Left lung (tissue), 10 donors: Measurements from ENCODE around the gene PIGQ. TPM values are rescaled to one million over a fixed set of nuclear protein-coding genes. Genes with fewer than 3 reads are reported as not detected.

Source experiments
- ATAC-seq: fragments of 200-7000 bp; cut with Tn5 transposase; one replicate; pipeline ENCODE4 v1.9.1; 2020; ENCODE audit warnings: moderate library complexity
- DNase-seq, 4 donors: peaks; one replicate each; pipeline ENCODE4 v3.0.0-alpha.2; 2013 to 2020
- H3K27ac ChIP-seq, 2 donors: fragments of 200-600 bp; sonication (generic) in 1 of 2; one replicate each; pipeline versions ENCODE4 v1.5.0 to v1.8.0; 2020 to 2021
- H3K27me3 ChIP-seq, 2 donors: fragments of 200-600 bp; sonication (generic) in 1 of 2; one replicate each; pipeline versions ENCODE4 v1.5.0 to v1.8.0; 2020 to 2021
- H3K36me3 ChIP-seq, 2 donors: fragments of 200-600 bp; sonication (generic) in 1 of 2; one replicate each; pipeline versions ENCODE4 v1.5.0 to v1.8.0; 2020 to 2021
- H3K4me1 ChIP-seq, 2 donors: fragments of 200-600 bp; one replicate each; pipeline ENCODE4 v1.8.0; 2021
- H3K4me3 ChIP-seq, 2 donors: fragments of 200-600 bp; sonication (generic) in 1 of 2; one replicate each; pipeline versions ENCODE4 v1.5.0 to v1.8.0; 2020 to 2021; ENCODE audit warnings: mild to moderate bottlenecking in 1 of 2
- H3K9me3 ChIP-seq, 2 donors: fragments of 200-600 bp; sonication (generic) in 1 of 2; one replicate each; pipeline versions ENCODE4 v1.5.0 to v1.8.0; 2020 to 2021
- intact Hi-C, 2 donors: fragments of 100-400 bp; cut with DNase I; formaldehyde crosslinking; loops; one replicate each; pipeline versions ENCODE4 v1.11.2 to v1.14.2; 2022
- microRNA-seq, 2 donors: library from miRNA; unstranded; fragments of <30 nt; microRNA quantifications; one replicate each; pipeline ENCODE4, GENCODE V29; 2019
- polyA plus RNA-seq, 6 donors: library from polyadenylated mRNA; unstranded; fragments of 120-200 nt; gene quantifications; one replicate each; pipeline ENCODE4 v1.2.1, GENCODE V29; 2013; ENCODE audit not compliant: insufficient read length in 6 of 6
- total RNA-seq, 2 donors: library from RNA; stranded (reverse); fragmentation: NEBNext Ultra II Directional; extraction: Animal tissue kit (Norgen Biotek cat#: 25700); gene quantifications; one replicate each; pipeline ENCODE4 v1.2.1, GENCODE V29; 2021
- TF ChIP-seq, protein P1 (sequence below), 2 donors: fragments of 200-600 bp; sonication (generic) in 1 of 2; IDR thresholded peaks; one replicate each; pipeline versions ENCODE4 v1.5.0 to v1.8.0; 2021; ENCODE audit warnings: antibody characterized with exemption in 2 of 2
- donor health status: DM: no; HTN: yes; CAD: no.
- donor health status: DM: no; HTN: no; CAD: no.

The PIGQ gene
- total and polyA plus RNA-seq, 8 donors: 32.9 to 68.5 (median 39.0) TPM

DNA sequence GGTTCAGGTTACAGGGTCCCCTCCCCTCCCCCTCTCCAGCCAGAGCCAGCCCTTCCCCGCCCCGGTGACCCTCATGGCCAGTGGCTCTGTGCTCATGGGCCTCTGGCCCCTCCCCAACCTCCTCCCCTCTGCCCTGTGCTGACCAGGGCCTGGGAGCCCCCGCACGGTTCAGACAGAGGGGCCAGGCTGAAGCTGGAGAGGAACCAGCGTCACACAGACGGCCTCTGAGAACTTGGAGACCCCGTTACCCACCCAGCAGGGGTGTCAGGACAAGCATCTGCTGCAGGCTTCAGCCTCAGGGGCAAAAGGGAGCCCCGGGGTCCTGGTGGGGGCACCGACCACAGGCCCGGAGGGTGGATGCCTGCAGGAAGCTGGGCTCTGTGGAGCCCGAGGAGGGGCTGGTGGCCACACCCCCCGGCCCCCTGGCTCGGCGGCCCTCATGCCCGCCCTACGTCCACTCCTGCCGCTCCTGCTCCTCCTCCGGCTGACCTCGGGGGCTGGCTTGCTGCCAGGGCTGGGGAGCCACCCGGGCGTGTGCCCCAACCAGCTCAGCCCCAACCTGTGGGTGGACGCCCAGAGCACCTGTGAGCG, 61.1 kb downstream of the PIGQ start, which contains the start of gene WFIKKN1:
TSS of gene WFIKKN1 (plus strand) at position 171 of the 591 bp plus-strand sequence. CDS start at position 440, 269 bp downstream.
- no peaks in the 10 kb centered on the region for H3K9me3 ChIP-seq
- no peak within 1 kb of the TSS for H3K4me3 ChIP-seq
- H3K36me3 ChIP-seq: peaks cover 0 to 57% of the 10 kb centered on the region in 2 donors
- H3K27me3 ChIP-seq: peaks cover 0 to 6% of the 10 kb centered on the region in 2 donors
- peak in 2 of 4 donors; percentile 55 to 88 for DNase-seq
- intact Hi-C loops: no loop called here
- TF ChIP-seq, protein P1, sequence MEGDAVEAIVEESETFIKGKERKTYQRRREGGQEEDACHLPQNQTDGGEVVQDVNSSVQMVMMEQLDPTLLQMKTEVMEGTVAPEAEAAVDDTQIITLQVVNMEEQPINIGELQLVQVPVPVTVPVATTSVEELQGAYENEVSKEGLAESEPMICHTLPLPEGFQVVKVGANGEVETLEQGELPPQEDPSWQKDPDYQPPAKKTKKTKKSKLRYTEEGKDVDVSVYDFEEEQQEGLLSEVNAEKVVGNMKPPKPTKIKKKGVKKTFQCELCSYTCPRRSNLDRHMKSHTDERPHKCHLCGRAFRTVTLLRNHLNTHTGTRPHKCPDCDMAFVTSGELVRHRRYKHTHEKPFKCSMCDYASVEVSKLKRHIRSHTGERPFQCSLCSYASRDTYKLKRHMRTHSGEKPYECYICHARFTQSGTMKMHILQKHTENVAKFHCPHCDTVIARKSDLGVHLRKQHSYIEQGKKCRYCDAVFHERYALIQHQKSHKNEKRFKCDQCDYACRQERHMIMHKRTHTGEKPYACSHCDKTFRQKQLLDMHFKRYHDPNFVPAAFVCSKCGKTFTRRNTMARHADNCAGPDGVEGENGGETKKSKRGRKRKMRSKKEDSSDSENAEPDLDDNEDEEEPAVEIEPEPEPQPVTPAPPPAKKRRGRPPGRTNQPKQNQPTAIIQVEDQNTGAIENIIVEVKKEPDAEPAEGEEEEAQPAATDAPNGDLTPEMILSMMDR (IDR thresholded peaks at IDR 0.05): no peak
- peak; percentile 36 for ATAC-seq
- H3K4me1 ChIP-seq: peaks cover 15 to 52% of the 10 kb centered on the region in 2 donors
- H3K27ac ChIP-seq: peak within 1 kb of the TSS in 1 of 2 donors; percentile 58

DNA sequence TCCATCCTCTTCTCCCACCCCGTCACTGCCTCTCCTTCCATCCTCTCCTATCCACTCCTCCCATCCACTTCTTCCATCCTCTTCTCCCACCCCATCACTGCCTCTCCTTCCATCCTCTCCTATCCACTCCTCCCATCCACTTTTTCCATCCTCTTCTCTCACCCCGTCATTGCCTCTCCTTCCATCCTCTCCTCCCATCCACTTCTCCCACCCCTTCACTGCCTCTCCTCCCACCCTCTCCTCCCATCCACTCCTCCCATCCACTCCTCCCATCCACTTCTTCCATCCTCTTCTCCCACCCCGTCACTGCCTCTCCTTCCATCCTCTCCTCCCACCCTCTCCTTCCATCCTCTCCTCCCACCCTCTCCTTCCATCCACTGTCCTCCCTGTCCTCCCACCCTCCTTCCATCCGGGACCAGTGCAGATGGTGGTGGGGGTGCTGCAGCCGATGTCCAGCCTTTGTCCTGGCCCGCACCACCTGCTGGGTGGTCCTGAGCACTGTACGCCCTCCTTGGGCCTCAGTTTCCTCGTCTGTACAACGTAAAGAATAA, 62.1 kb downstream of the PIGQ start:
- H3K27me3 ChIP-seq: peaks cover 0 to 6% of the 10 kb centered on the region in 2 donors
- no peaks in the 10 kb centered on the region for H3K9me3 ChIP-seq
- peaks cover 0 to 47% of the 10 kb centered on the region in 2 donors for H3K36me3 ChIP-seq
- ATAC-seq (no peak), DNase-seq (no peak)
- H3K4me3 ChIP-seq: no peak overlapping the region
- no peak overlapping the region for H3K27ac ChIP-seq
- intact Hi-C loops: no loop called here
- peaks cover 15 to 52% of the 10 kb centered on the region in 2 donors for H3K4me1 ChIP-seq
- TF ChIP-seq, protein P1 (IDR thresholded peaks at IDR 0.05): no peak

- intact Hi-C loops: no loop called here
- Histone ChIP-seq H3K27me3 (peaks cover 0 to 6% of the 10 kb centered on the region in 2 donors), H3K27ac (no peak overlapping the region), H3K4me1 (peaks cover 12 to 58% of the 10 kb centered on the region in 2 donors), H3K4me3 (no peak overlapping the region), H3K9me3 (no peaks in the 10 kb centered on the region), H3K36me3 (peaks cover 0 to 39% of the 10 kb centered on the region in 2 donors)
- TF ChIP-seq, protein P1 (IDR thresholded peaks at IDR 0.05): no peak
- DNase-seq: no peak
- ATAC-seq: no peak
These were observed 62.9 kb downstream of the PIGQ start for GRCh38 chr16:632486-633335.

GRCh38 chr16:633336-634050, 63.7 kb downstream of the PIGQ start:
- no peak overlapping the region for H3K4me3 ChIP-seq
- H3K27me3 ChIP-seq: peaks cover 0 to 6% of the 10 kb centered on the region in 2 donors
- no peaks in the 10 kb centered on the region for H3K9me3 ChIP-seq
- peaks cover 0 to 31% of the 10 kb centered on the region in 2 donors for H3K36me3 ChIP-seq
- no peak overlapping the region for H3K27ac ChIP-seq
- DNase-seq (no peak), ATAC-seq (no peak)
- TF ChIP-seq, protein P1 (IDR thresholded peaks at IDR 0.05): no peak
- intact Hi-C loops: no loop called here
- H3K4me1 ChIP-seq: peaks cover 12 to 56% of the 10 kb centered on the region in 2 donors

Small RNAs within 50 kb of the gene (microRNA-seq; reads per million reads assigned to microRNA genes)
- gene MIR3176: 4.8 to 5.7 reads per million in 2 donors
- gene MIR5587: 0.14 to 0.17 reads per million in 2 donors

Other genes starting within 250 kb of the PIGQ start
- 10 to 100 TPM; 21.7 to 22.7 TPM for gene AXIN1, start 217.2 kb upstream of the PIGQ start, total RNA-seq
- gene AXIN1, start 217.2 kb upstream of the PIGQ start, polyA plus RNA-seq: 10 to 100 TPM; 14.0 to 23.4 (median 17.5) TPM
- gene MRPL28, start 199.4 kb upstream of the PIGQ start, total RNA-seq: 10 to 100 TPM; 45.4 to 48.1 TPM
- gene MRPL28, start 199.4 kb upstream of the PIGQ start, polyA plus RNA-seq: 10 to 100 TPM; 39.6 to 59.4 (median 48.5) TPM
- gene PGAP6, start 188.0 kb upstream of the PIGQ start, total RNA-seq: 10 to 100 TPM; 76.3 to 88.4 TPM
- gene PGAP6, start 188.0 kb upstream of the PIGQ start, polyA plus RNA-seq: 10 to 100 TPM; 37.3 to 52.8 (median 41.8) TPM
- 10 to 100 TPM; 72.3 to 78.1 TPM for gene NME4, start 172.8 kb upstream of the PIGQ start, total RNA-seq
- gene NME4, start 172.8 kb upstream of the PIGQ start, polyA plus RNA-seq: 100 to 1,000 TPM; 149 to 199 (median 168) TPM
- gene DECR2, start 168.1 kb upstream of the PIGQ start, total RNA-seq: 10 to 100 TPM; 14.4 to 17.1 TPM
- gene DECR2, start 168.1 kb upstream of the PIGQ start, polyA plus RNA-seq: 10 to 100 TPM; 10.3 to 25.1 (median 16.7) TPM
- 10 to 100 TPM; 28.1 to 38.0 TPM for gene RAB11FIP3, start 144.3 kb upstream of the PIGQ start, total RNA-seq
- 10 to 100 TPM; 48.8 to 64.0 (median 56.7) TPM for gene RAB11FIP3, start 144.3 kb upstream of the PIGQ start, polyA plus RNA-seq
- 10 to 100 TPM; 33.8 to 57.2 TPM for gene CAPN15, start 42.3 kb upstream of the PIGQ start, total RNA-seq
- 10 to 100 TPM; 16.7 to 45.3 (median 26.0) TPM for gene CAPN15, start 42.3 kb upstream of the PIGQ start, polyA plus RNA-seq
- not detected for gene PRR35, start 9.6 kb upstream of the PIGQ start, total RNA-seq
- under 1 TPM in 1 of 6 donors, not detected in 5; 0.06 TPM for gene PRR35, start 9.6 kb upstream of the PIGQ start, polyA plus RNA-seq
- 1 to 10 TPM in 1 of 2 donors, under 1 TPM in 1; 0.99 to 2.0 TPM for gene NHLRC4, start 3.0 kb upstream of the PIGQ start, total RNA-seq
- 1 to 10 TPM; 2.2 to 3.4 (median 3.1) TPM for gene NHLRC4, start 3.0 kb upstream of the PIGQ start, polyA plus RNA-seq
- 10 to 100 TPM; 32.1 to 32.9 TPM for gene RAB40C, start 20.1 kb downstream of the PIGQ start, total RNA-seq
- 10 to 100 TPM; 17.6 to 31.1 (median 22.4) TPM for gene RAB40C, start 20.1 kb downstream of the PIGQ start, polyA plus RNA-seq
- gene WFIKKN1, start 61.0 kb downstream of the PIGQ start, total RNA-seq: 1 to 10 TPM in 1 of 2 donors, under 1 TPM in 1; 0.58 to 1.4 TPM
- under 1 TPM; 0.11 to 0.85 (median 0.41) TPM for gene WFIKKN1, start 61.0 kb downstream of the PIGQ start, polyA plus RNA-seq
- 10 to 100 TPM; 69.3 to 70.4 TPM for gene METTL26, start 66.3 kb downstream of the PIGQ start, total RNA-seq
- gene METTL26, start 66.3 kb downstream of the PIGQ start, polyA plus RNA-seq: 10 to 100 TPM; 37.2 to 59.4 (median 49.5) TPM
- gene MCRIP2, start 71.9 kb downstream of the PIGQ start, total RNA-seq: 10 to 100 TPM; 41.5 to 42.5 TPM
- 10 to 100 TPM in 3 of 6 donors, 1 to 10 TPM in 3; 6.8 to 14.5 (median 9.8) TPM for gene MCRIP2, start 71.9 kb downstream of the PIGQ start, polyA plus RNA-seq
- 10 to 100 TPM; 27.3 to 41.3 TPM for gene WDR90, start 79.4 kb downstream of the PIGQ start, total RNA-seq
- 10 to 100 TPM; 39.1 to 63.0 (median 44.4) TPM for gene WDR90, start 79.4 kb downstream of the PIGQ start, polyA plus RNA-seq
- 10 to 100 TPM; 75.9 to 87.2 TPM for gene RHOT2, start 98.2 kb downstream of the PIGQ start, total RNA-seq
- gene RHOT2, start 98.2 kb downstream of the PIGQ start, polyA plus RNA-seq: 100 to 1,000 TPM in 1 of 6 donors, 10 to 100 TPM in 5; 59.8 to 104 (median 69.0) TPM
- 1 to 10 TPM; 2.3 to 4.3 TPM for gene RHBDL1, start 105.7 kb downstream of the PIGQ start, total RNA-seq
- gene RHBDL1, start 105.7 kb downstream of the PIGQ start, polyA plus RNA-seq: 1 to 10 TPM in 1 of 6 donors, under 1 TPM in 5; 0.45 to 1.9 (median 0.74) TPM
- gene STUB1, start 110.4 kb downstream of the PIGQ start, total RNA-seq: 100 to 1,000 TPM in 1 of 2 donors, 10 to 100 TPM in 1; 93.9 to 103 TPM
- 100 to 1,000 TPM in 4 of 6 donors, 10 to 100 TPM in 2; 92.9 to 143 (median 119) TPM for gene STUB1, start 110.4 kb downstream of the PIGQ start, polyA plus RNA-seq
- 10 to 100 TPM; 68.9 to 72.6 TPM for gene JMJD8, start 114.4 kb downstream of the PIGQ start, total RNA-seq
- gene JMJD8, start 114.4 kb downstream of the PIGQ start, polyA plus RNA-seq: 10 to 100 TPM; 41.7 to 53.0 (median 43.7) TPM
- gene WDR24, start 120.4 kb downstream of the PIGQ start, total RNA-seq: 10 to 100 TPM; 11.7 to 14.2 TPM
- gene WDR24, start 120.4 kb downstream of the PIGQ start, polyA plus RNA-seq: 10 to 100 TPM in 5 of 6 donors, 1 to 10 TPM in 1; 9.4 to 14.3 (median 11.0) TPM
- 1 to 10 TPM in 1 of 2 donors, under 1 TPM in 1; 0.50 to 5.7 TPM for gene FBXL16, start 135.8 kb downstream of the PIGQ start, total RNA-seq
- gene FBXL16, start 135.8 kb downstream of the PIGQ start, polyA plus RNA-seq: 1 to 10 TPM in 1 of 6 donors, under 1 TPM in 5; 0.48 to 1.1 (median 0.72) TPM
- 10 to 100 TPM; 37.0 to 57.3 TPM for gene METRN, start 145.2 kb downstream of the PIGQ start, total RNA-seq
- 10 to 100 TPM in 3 of 6 donors, 1 to 10 TPM in 3; 9.3 to 22.5 (median 11.1) TPM for gene METRN, start 145.2 kb downstream of the PIGQ start, polyA plus RNA-seq
- 10 to 100 TPM; 45.8 to 52.9 TPM for gene ANTKMT, start 151.2 kb downstream of the PIGQ start, total RNA-seq
- 10 to 100 TPM in 3 of 6 donors, 1 to 10 TPM in 3; 7.7 to 18.5 (median 11.1) TPM for gene ANTKMT, start 151.2 kb downstream of the PIGQ start, polyA plus RNA-seq
- gene CCDC78, start 156.5 kb downstream of the PIGQ start, total RNA-seq: 10 to 100 TPM in 1 of 2 donors, under 1 TPM in 1; 0.96 to 13.7 TPM
- 1 to 10 TPM; 1.8 to 8.9 (median 8.6) TPM for gene CCDC78, start 156.5 kb downstream of the PIGQ start, polyA plus RNA-seq
- 1 to 10 TPM; 8.7 to 9.9 TPM for gene HAGHL, start 157.1 kb downstream of the PIGQ start, total RNA-seq
- 1 to 10 TPM; 2.4 to 7.7 (median 3.6) TPM for gene HAGHL, start 157.1 kb downstream of the PIGQ start, polyA plus RNA-seq
- gene CIAO3, start 171.0 kb downstream of the PIGQ start, total RNA-seq: 10 to 100 TPM; 26.7 to 28.2 TPM
- 10 to 100 TPM; 17.2 to 27.2 (median 20.4) TPM for gene CIAO3, start 171.0 kb downstream of the PIGQ start, polyA plus RNA-seq
- gene MSLN, start 190.8 kb downstream of the PIGQ start, total RNA-seq: 100 to 1,000 TPM in 1 of 2 donors, 10 to 100 TPM in 1; 55.5 to 464 TPM
- 10 to 100 TPM; 14.5 to 29.0 (median 18.4) TPM for gene MSLN, start 190.8 kb downstream of the PIGQ start, polyA plus RNA-seq
- gene RPUSD1, start 218.4 kb downstream of the PIGQ start, total RNA-seq: 10 to 100 TPM; 12.6 to 21.0 TPM
- gene RPUSD1, start 218.4 kb downstream of the PIGQ start, polyA plus RNA-seq: 10 to 100 TPM in 4 of 6 donors, 1 to 10 TPM in 2; 8.6 to 13.9 (median 11.4) TPM
- gene CHTF18, start 218.7 kb downstream of the PIGQ start, total RNA-seq: 10 to 100 TPM; 18.8 to 35.5 TPM
- 10 to 100 TPM; 23.7 to 30.8 (median 24.4) TPM for gene CHTF18, start 218.7 kb downstream of the PIGQ start, polyA plus RNA-seq
- gene GNG13, start 230.8 kb downstream of the PIGQ start, total RNA-seq: not detected
- under 1 TPM in 2 of 6 donors, not detected in 4; 0.17 to 0.27 TPM for gene GNG13, start 230.8 kb downstream of the PIGQ start, polyA plus RNA-seq